CD14-positive monocyte (primary cell): ENCODE measurements around the gene CLDN6. TPM values are rescaled to one million over a fixed set of nuclear protein-coding genes. Genes with fewer than 3 reads are reported as not detected.
A peak's percentile ranks its signal among the peaks of the same experiment; 100 is the strongest.

Experiments used
- DNase-seq, 3 donors: peaks; one replicate each; pipeline ENCODE4 v3.0.0-alpha.2; 2011 to 2022
- H2AFZ ChIP-seq: 2 replicates; pipeline ENCODE4 v1.6.0; 2012; ENCODE audit warnings: mild to moderate bottlenecking, low read depth, low read length, inconsistent platforms; ENCODE audit not compliant: insufficient read depth, poor library complexity, severe bottlenecking
- H3K27ac ChIP-seq, 2 donors: 1 replicate in 1 of 2; 2 replicates in 1 of 2; pipeline ENCODE4 v1.5.1; 2012 to 2013; ENCODE audit warnings: low read length in 2 of 2, control low read depth in 1 of 2, inconsistent platforms in 1 of 2, low read depth in 1 of 2, mild to moderate bottlenecking in 1 of 2
- H3K27me3 ChIP-seq, 2 donors: one replicate each; pipeline versions ENCODE4 v1.6.0 to v1.6.1; 2011 to 2013; ENCODE audit warnings: low read length in 2 of 2; ENCODE audit not compliant: control insufficient read depth in 2 of 2, insufficient read depth in 2 of 2
- H3K36me3 ChIP-seq, 2 donors: replicated peaks in 1 of 2; 1 replicate in 1 of 2; 2 replicates in 1 of 2; pipeline versions ENCODE4 v1.5.1 to v1.6.1; 2012 to 2013; ENCODE audit warnings: low read length in 2 of 2, control low read depth in 1 of 2, inconsistent platforms in 1 of 2, mild to moderate bottlenecking in 1 of 2; ENCODE audit not compliant: insufficient read depth in 2 of 2, control insufficient read depth in 1 of 2
- H3K4me1 ChIP-seq, 2 donors: 1 replicate in 1 of 2; 2 replicates in 1 of 2; pipeline versions ENCODE4 v1.5.1 to v1.6.1; 2012 to 2013; ENCODE audit warnings: low read length in 2 of 2, control low read depth in 1 of 2, inconsistent platforms in 1 of 2, mild to moderate bottlenecking in 1 of 2, moderate library complexity in 1 of 2; ENCODE audit not compliant: insufficient read depth in 2 of 2, control insufficient read depth in 1 of 2
- H3K4me2 ChIP-seq: replicated peaks from 2 replicates; pipeline ENCODE3; 2012; ENCODE audit warnings: low read length, moderate library complexity, mild to moderate bottlenecking; ENCODE audit not compliant: poor library complexity, severe bottlenecking; ENCODE audit errors: extremely low read depth
- H3K4me3 ChIP-seq, 3 experiments: fragments of 200-600 bp in 1 of 3; sonication (generic) in 1 of 3; replicated peaks in 1 of 3; 1 replicate in 2 of 3; 2 replicates in 1 of 3; pipeline ENCODE4 v1.5.1; 2011 to 2013; ENCODE audit warnings: low read length in 3 of 3, mild to moderate bottlenecking in 3 of 3, control low read depth in 2 of 3, low read depth in 2 of 3, inconsistent platforms in 1 of 3, moderate library complexity in 1 of 3
- H3K79me2 ChIP-seq: 2 replicates; pipeline ENCODE4 v1.6.0; 2012; ENCODE audit warnings: mild to moderate bottlenecking, control low read depth, inconsistent platforms, low read length, moderate library complexity; ENCODE audit not compliant: insufficient read depth
- H3K9ac ChIP-seq: 2 replicates; pipeline ENCODE4 v1.6.0; 2017; ENCODE audit warnings: low read length, mild to moderate bottlenecking; ENCODE audit not compliant: insufficient read depth, poor library complexity, severe bottlenecking
- H3K9me3 ChIP-seq, 2 donors: replicated peaks in 1 of 2; 1 replicate in 1 of 2; 2 replicates in 1 of 2; pipeline versions ENCODE4 v1.5.1 to v1.6.1; 2012 to 2013; ENCODE audit warnings: low read length in 2 of 2, control low read depth in 1 of 2; ENCODE audit not compliant: control insufficient read depth in 1 of 2, insufficient read depth in 1 of 2
- H4K20me1 ChIP-seq: 2 replicates; pipeline ENCODE4 v1.6.0; 2012; ENCODE audit warnings: mild to moderate bottlenecking, low read length, control low read depth, moderate library complexity; ENCODE audit not compliant: insufficient read depth
- H3K27ac Mint-ChIP-seq, 7 donors: one replicate each; pipeline ENCODE4 v1.8.0; 2020; ENCODE audit warnings: mild to moderate bottlenecking in 7 of 7, mixed read lengths in 7 of 7, moderate library complexity in 6 of 7, inconsistent platforms in 2 of 7
- H3K27me3 Mint-ChIP-seq, 3 donors: one replicate each; pipeline ENCODE4 v1.8.0; 2021 to 2022; ENCODE audit warnings: low read depth in 3 of 3, mild to moderate bottlenecking in 3 of 3, mixed read lengths in 3 of 3, moderate library complexity in 3 of 3, inconsistent platforms in 1 of 3
- H3K36me3 Mint-ChIP-seq, 2 donors: one replicate each; pipeline ENCODE4 v1.8.0; 2020; ENCODE audit warnings: mixed read lengths in 2 of 2, inconsistent platforms in 1 of 2, mild to moderate bottlenecking in 1 of 2
- H3K4me1 Mint-ChIP-seq: one replicate; pipeline ENCODE4 v1.8.0; 2020; ENCODE audit warnings: mild to moderate bottlenecking, mixed read lengths
- H3K4me3 Mint-ChIP-seq, 2 donors: one replicate each; pipeline ENCODE4 v1.8.0; 2020; ENCODE audit warnings: mild to moderate bottlenecking in 2 of 2, mixed read lengths in 2 of 2, moderate library complexity in 1 of 2
- H3K9me3 Mint-ChIP-seq, 7 donors: one replicate each; pipeline ENCODE4 v1.8.0; 2020 to 2022; ENCODE audit warnings: mixed read lengths in 7 of 7, mild to moderate bottlenecking in 6 of 7, moderate library complexity in 6 of 7, inconsistent platforms in 2 of 7
- WGBS: methylation state at CpG from one replicate; pipeline ENCODE4 v1.1.5; 2013; ENCODE audit warnings: missing lambda C conversion rate; ENCODE audit not compliant: insufficient coverage; 5-methylcytosine and 5-hydroxymethylcytosine counted together
- intact Hi-C, 2 donors: fragments of 100-400 bp; cut with micrococcal nuclease; formaldehyde crosslinking; loops; one replicate each; pipeline versions ENCODE4 v1.15.0 to v1.15.1; 2023
- polyA plus RNA-seq, 3 donors: library from polyadenylated mRNA; depleted of rRNA in 1 of 3; unstranded in 2 of 3; stranded (reverse) in 1 of 3; fragments of 300-500 nt in 2 of 3; fragments of >200 nt in 1 of 3; fragmentation: Illumina TruSeq in 2 of 3; gene quantifications; 1 replicate in 2 of 3; 2 replicates in 1 of 3; pipeline ENCODE4 v1.2.3, GENCODE V29; 2012 to 2021
- TF ChIP-seq, protein P1 (sequence below): fragments of 200-600 bp; IDR thresholded peaks from one replicate; pipeline ENCODE4 v1.8.0; 2022; ENCODE audit warnings: antibody characterized with exemption, mild to moderate bottlenecking

Gene CLDN6
- polyA plus RNA-seq, 3 donors = not detected

DNA sequence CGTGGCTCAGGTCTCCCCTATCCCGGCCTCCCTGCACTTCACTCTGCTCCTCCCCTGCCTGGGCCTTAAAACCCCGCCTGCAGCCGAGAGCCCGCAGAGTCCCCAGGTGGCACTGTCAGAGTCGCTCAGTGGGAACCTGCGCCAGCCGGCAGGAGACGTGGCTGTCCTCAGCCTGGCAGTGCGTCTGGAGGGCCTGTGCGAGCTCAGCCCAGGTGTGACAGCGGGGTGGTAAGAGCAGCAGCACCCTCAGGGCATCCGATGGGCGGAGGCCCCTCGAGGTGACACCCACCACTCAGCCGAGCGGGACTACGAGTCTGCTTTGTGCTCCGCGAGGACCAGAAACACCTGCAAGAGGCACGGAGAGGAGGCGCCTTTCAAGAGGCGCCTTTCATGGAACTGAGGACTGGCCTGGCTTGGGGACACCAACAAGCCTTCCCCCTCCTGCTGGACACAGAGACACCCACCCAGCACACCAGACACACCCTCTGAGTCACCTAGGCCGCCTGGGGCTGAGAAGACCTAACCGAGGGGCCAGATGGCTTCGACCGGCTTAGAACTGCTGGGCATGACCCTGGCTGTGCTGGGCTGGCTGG lies 5.1 kb downstream of the CLDN6 start, which contains the start of gene CLDN9:
CLDN9 (plus strand) TSS at position 96 of the 593 bp plus-strand sequence; CDS start at position 536, 440 bp downstream.
- H3K4me1 Mint-ChIP-seq = peaks cover 23% of the 10 kb centered on the region
- H3K27me3 Mint-ChIP-seq = peaks cover 31 to 53% (median 37%) of the 10 kb centered on the region in 3 donors
- no peak within 1 kb of the TSS for H3K9ac ChIP-seq
- no peak within 1 kb of the TSS for H2AFZ ChIP-seq
- H3K79me2 ChIP-seq = no peaks in the 10 kb centered on the region
- no peaks in the 10 kb centered on the region for H4K20me1 ChIP-seq
- H3K27ac Mint-ChIP-seq = no peak within 1 kb of the TSS
- no peaks in the 10 kb centered on the region for H3K36me3 Mint-ChIP-seq
- DNase-seq = no peak
- H3K27me3 ChIP-seq = peaks cover 0 to 38% of the 10 kb centered on the region in 2 donors
- H3K36me3 ChIP-seq = no peaks in the 10 kb centered on the region
- H3K4me2 ChIP-seq = no peak within 1 kb of the TSS
- WGBS = 65% methylated on average over 21 of the region's 27 CpGs
- H3K9me3 Mint-ChIP-seq = peaks cover 0 to 2% (median 0%) of the 10 kb centered on the region in 7 donors
- H3K27ac ChIP-seq = no peak within 1 kb of the TSS
- H3K4me3 Mint-ChIP-seq = peak within 1 kb of the TSS in 1 of 2 donors; percentile 67
- H3K4me1 ChIP-seq = peaks cover 18 to 25% of the 10 kb centered on the region in 2 donors
- intact Hi-C loops = no loop called here
- TF ChIP-seq, protein P1, sequence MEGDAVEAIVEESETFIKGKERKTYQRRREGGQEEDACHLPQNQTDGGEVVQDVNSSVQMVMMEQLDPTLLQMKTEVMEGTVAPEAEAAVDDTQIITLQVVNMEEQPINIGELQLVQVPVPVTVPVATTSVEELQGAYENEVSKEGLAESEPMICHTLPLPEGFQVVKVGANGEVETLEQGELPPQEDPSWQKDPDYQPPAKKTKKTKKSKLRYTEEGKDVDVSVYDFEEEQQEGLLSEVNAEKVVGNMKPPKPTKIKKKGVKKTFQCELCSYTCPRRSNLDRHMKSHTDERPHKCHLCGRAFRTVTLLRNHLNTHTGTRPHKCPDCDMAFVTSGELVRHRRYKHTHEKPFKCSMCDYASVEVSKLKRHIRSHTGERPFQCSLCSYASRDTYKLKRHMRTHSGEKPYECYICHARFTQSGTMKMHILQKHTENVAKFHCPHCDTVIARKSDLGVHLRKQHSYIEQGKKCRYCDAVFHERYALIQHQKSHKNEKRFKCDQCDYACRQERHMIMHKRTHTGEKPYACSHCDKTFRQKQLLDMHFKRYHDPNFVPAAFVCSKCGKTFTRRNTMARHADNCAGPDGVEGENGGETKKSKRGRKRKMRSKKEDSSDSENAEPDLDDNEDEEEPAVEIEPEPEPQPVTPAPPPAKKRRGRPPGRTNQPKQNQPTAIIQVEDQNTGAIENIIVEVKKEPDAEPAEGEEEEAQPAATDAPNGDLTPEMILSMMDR = no peak
- no peaks in the 10 kb centered on the region for H3K9me3 ChIP-seq
- no peak within 1 kb of the TSS for H3K4me3 ChIP-seq

DNA sequence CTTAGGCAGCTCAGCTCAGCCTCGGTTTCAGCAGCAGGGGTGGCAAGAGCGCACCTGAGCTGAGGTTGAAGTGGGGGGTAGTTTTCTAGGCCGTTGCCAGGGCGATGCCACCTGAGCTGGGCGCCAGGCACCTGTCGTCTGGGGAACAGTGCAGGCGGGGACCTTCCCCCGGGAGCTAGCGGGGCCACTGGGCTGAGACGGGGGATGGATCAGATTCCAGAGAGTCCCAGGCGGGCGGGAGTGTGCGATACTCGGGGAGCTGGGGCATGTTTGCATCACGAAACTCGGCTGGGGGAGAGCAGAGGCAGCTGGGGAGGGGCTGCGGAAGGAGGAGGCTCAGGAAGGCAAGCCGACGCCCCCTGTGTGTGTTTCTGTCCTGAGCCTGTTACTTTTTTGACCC lies 5.7 kb downstream of the CLDN6 start:
- H3K36me3 ChIP-seq = no peaks in the 10 kb centered on the region
- peaks cover 23 to 30% of the 10 kb centered on the region in 2 donors for H3K4me1 ChIP-seq
- H4K20me1 ChIP-seq = no peaks in the 10 kb centered on the region
- no peak overlapping the region for H3K4me3 ChIP-seq
- H3K4me1 Mint-ChIP-seq = peaks cover 30% of the 10 kb centered on the region
- intact Hi-C loops = no loop called here
- H3K9me3 ChIP-seq = no peaks in the 10 kb centered on the region
- no peak overlapping the region for H3K27ac Mint-ChIP-seq
- no peaks in the 10 kb centered on the region for H3K79me2 ChIP-seq
- no peak overlapping the region for H3K4me2 ChIP-seq
- no peak for DNase-seq
- 47% methylated on average over 17 of the region's 19 CpGs for WGBS
- no peak overlapping the region for H3K9ac ChIP-seq
- H3K27ac ChIP-seq = no peak overlapping the region
- peaks cover 32 to 47% (median 36%) of the 10 kb centered on the region in 3 donors for H3K27me3 Mint-ChIP-seq
- H3K36me3 Mint-ChIP-seq = no peaks in the 10 kb centered on the region
- H2AFZ ChIP-seq = no peak overlapping the region
- TF ChIP-seq, protein P1 = no peak
- H3K9me3 Mint-ChIP-seq = peaks cover 0 to 2% (median 0%) of the 10 kb centered on the region in 7 donors
- H3K27me3 ChIP-seq = peaks cover 0 to 35% of the 10 kb centered on the region in 2 donors
- H3K4me3 Mint-ChIP-seq = peak overlapping the region in 1 of 2 donors; percentile 67
